GM18526 (cell line): ENCODE measurements around the gene ARHGAP31.

ENCODE experiments used
- POLR2A ChIP-seq: IDR thresholded peaks from 3 replicates; pipeline ENCODE4 v1.6.1; 2011; ENCODE audit not compliant: insufficient read length; ENCODE audit errors: extremely low read depth

ARHGAP31 gene

DNA sequence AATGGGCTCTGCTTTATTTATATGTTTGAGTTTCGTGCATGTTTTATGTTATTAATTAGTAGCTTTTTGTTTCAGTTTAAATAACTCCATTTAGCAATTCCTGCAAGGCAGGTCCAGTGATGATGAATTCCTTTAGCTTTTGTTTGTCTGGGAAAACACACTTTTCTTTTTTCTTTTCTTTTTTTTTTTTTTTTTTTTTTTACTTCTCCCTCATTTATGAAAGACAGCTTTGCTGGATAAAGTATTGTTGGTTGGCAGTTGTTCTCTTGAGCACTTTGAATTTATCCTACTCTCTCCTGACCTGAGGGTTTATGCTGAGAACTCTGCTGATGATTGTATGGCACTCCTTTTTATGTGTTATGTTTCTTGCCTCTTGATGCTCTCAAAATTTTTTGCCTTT is 133.5 kb downstream of the ARHGAP31 start:
- no peak for TF ChIP-seq POLR2A

DNA sequence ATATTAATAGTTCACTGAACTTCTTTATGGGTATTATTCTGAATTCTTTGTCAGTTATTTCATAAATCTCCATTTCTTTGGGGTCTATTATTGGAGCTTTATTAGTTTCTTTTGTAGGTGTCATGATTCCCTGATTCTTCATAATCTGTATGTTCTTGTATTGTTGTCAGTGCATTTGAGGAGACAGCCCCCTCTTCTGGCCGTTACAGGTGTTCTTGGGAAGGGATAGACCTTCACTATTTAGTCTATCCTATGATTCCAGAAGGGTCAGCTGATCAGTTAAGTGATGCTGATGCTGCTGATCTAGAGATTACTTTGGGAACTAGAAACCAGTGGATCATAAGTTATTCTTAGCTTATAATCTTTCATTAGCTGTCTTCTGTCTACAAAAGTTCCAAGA is 134.4 kb downstream of the ARHGAP31 start:
- no peak for TF ChIP-seq POLR2A

DNA sequence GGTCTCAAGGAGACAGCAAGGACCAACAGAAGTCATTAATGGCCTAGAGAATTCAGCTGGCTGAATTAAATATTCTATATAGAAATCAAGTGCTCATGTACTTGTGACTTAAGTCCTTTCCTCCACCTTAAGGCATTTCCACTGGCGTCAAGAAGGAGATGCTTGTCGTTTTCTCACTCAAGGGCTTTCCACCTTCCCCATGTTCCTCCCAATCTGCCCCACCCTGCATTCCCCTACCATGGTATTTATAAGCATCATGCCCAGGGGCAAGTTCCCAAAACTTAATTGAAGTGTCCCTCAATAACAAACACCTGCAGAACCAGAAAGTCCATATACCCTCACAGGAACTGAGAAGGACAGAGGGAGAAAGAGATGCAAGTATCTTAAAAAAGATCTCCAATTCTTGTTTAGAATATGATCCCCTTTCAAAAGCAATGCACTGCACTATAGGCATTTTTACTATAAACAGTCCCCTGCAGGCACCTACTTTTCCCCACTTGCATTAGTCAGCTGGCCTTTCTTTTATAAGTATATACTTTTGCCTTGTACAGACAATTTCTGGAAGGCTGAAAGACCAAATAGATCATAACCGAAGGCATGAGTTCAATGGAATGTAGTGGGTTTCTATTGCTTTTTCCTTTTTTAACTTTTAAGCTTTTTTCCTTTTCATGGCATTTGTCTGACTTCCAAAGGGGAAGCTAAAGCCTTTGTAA is 139.6 kb downstream of the ARHGAP31 start:
- TF ChIP-seq POLR2A, result no peak

DNA sequence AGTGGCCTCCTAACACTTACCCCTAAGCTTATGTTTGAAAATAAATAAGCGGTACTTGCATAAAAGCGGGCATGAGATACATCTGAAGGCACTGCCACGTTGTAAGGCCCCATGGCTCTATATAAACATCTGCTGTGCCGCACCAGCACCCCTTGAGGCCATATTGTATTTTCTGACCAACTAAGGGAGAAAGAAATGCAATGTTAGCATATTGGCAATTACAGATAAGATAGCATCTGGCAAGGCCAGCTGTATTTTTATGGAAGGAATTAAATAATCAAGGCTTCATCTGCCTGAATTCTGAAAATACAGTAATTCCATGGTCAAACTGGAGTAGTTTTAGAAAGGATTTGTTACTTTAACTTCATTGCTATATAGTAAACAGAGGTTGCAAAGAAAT is 140.5 kb downstream of the ARHGAP31 start:
- TF ChIP-seq POLR2A, result no peak

DNA sequence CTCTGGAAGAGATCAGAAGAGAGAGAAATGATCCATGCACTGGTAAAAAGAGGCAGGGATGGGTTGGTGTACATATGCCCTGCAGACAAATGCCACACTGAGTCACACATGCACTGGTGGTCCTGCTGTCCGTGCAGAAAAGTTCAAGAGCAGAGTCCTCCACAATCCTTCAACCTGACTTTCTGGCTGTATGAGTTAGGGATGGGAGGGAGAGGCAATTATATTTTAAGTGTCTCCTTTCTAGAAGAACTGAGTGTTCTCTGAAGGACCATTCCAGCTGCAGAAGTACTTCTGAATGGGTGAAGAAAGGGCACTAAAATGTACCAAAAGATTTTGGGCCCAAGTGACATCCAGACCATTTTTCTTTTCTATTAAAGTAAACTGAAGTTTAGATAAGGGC is 142.8 kb downstream of the ARHGAP31 start:
- TF ChIP-seq POLR2A, result no peak

DNA sequence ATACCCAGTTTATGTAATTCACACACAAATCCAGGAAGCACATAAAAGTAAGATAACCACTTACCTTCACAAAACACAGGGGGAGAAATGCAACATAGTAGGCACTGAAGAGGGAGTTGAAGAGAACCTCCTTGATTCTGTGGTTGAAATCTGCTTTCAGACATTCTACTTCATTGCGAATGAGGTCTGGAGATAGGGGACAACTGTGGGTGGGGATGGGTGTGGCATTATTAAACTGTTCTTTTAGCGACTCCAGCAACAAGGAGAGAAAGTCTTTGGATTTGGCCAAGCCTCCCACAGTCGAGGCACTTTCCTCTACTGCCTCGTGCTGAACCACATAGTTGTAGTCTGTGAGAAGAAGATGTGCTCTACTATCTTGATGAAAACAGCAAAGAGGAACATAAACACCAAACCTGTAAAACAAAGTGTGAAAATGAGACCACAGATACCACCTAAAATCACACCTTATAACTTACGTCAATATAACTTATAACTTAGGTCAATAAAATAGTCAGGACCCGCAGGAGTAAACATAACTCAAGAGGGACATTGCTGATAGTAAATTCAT is 143.6 kb downstream of the ARHGAP31 start:
- no peak for TF ChIP-seq POLR2A

DNA sequence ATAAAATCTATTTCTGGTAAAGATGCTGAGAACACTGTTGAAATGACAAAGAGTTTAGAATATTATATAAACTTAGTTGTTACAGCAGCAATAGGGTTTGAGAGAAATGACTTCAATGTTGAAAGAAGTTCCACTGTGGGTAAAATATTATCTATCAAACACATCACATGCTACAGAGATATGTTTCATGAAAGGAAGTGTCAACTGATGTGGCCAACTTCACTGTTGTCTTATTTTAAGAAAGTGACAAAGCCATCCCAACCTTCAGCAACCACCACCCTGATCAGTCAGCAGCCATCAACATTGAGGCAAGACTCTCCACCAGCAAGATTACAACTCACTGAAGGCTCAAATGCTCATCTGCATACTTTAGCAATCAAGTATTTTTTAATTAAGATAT is 149.0 kb downstream of the ARHGAP31 start:
- TF ChIP-seq POLR2A, result no peak

DNA sequence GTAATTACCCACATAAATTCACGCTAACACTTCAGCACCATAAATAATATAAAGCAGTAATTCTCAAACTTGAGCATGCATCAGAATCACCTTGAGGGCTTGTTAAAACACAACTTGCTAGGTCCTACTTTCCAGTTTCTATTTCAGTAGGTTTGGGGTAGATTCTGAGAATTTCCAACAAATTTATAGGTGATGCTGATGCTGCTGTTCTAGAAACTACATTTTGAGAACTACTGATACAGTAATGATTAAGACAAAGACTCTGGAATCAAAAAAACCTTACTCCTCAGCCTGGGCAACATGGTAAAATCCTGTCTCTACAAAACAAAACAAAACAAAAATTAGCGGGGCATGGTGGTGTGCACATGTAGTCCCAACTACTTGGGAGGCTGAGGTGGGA is 150.4 kb downstream of the ARHGAP31 start:
- TF ChIP-seq POLR2A, result no peak

DNA sequence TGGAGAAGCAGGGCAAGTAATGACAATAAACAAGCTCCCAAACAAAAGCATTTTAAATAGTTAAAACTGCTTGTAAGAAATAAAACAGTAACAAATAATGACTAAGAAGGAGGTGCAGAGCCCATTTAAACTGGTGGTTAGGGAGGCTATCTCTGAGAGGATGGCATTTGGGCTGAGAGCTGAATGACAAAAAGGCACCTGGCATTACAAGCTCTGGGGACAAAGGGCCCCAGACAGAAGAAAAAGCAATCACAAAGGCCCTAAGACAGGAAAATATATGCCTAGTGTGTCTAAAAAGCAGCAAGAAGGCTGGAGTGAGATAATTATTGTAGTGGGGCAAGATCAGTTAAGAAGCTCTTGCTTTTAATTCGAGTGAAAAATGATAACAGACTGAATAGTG is 159.6 kb downstream of the ARHGAP31 start:
- TF ChIP-seq POLR2A, result no peak

DNA sequence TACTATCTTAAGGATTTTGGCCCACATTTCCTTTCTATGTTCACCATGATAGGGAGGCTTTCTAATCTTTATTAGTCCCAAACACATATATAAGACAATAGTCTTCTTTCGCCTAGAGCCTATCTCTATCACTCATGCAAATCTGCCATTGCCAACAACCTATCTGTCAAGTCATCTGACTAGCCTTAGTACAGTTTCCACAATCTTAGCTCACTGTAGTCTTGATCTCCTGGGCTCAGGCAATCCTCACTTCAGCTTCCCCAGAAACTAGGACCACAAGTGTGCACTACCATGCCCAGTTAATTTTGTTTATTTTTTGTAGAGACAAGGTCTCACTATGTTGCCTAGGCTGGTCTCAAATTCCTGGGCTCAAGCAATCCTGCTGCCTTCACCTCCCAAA is 162.3 kb downstream of the ARHGAP31 start:
- TF ChIP-seq POLR2A, result no peak

DNA sequence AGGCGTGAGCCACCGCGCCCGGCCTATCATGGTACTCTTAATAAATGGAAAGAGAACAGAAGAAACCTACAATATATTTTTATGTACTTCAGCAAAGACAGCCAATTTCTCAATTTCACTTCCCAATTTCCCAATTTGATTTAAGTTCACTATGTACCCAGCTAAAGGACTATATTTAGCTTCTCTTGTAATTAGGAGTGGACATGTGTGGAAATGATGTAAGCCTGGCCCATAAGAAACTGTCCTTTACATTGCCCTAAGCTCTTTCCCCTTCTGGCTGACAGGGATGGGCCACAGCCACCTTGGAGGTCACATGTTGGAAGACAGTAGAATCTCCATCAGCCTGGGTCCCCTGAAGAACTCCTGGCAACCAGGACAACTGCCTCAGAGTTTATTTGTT is 163.1 kb downstream of the ARHGAP31 start:
- no peak for TF ChIP-seq POLR2A

DNA sequence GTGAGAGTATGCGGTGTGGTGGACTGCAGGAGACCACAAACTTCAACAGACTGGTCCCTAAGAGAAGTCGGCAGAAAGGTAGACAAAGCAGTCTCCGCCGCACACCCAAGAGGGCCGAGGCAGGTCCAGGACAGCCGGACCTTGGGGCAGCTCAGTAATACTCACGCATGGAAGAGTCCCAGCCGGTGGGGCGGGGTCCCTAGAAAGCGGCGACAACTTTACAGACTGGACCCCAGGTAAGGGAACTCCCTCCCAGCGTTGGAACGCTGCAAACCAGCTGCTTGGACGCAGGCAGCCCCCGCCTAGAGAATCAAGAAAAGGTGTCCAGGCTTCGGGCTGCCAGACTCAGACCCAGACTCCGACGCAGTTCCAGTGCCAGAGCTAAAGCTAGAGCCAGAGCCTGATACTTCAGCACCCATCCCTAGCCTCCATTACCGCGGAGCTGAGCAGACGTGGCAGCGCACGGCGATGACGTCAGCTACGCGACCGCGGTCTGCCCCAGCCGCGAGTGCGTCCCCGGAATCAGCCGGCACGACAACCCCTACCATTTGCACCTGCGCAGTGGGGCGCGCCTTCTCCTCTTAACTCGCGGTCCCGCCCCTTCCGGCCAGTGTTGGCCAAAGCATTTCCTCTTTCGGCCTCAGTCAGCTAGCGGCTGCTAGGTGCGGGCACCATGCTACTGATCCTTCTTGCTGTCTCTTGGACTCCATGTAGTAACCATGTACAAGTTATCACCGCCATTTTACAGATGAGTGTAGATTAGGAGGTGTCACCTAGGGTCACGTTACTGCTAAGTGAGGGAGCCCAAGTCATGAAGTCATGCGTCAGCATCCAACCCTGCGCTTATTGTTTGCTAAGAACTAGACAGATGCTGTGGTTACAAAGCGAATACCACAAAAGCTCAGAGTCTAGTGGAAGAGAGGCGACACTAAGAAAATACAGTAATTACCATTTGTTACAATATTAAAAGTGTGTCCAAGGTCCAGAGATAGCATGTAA is 169.3 kb downstream of the ARHGAP31 start, which contains the start of gene TMEM39A:
Gene TMEM39A, minus strand, starts transcription at position 445 of the 999 bp plus-strand sequence. CDS start 1,541 bp downstream, outside the sequence.
- TF ChIP-seq POLR2A, result peak; percentile 96

DNA sequence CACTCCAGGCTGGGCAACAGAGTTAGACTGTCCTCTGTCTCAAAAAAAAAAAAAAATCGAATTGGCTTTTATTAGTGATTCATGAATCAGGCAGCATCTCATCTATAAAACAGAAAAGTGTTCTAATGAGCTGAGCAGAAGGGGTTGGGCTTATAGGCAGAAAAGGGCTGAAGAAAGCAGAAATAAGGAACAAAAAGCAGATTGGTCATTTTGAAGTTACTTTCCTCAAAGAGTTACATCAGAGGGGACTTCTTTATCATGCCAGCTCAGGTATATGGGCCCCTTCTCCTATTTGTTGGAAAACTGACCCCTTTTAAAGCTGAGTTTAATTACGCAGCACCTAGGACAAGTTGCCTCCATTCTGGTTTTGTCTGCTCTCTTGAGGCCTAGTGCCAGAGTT is 173.9 kb downstream of the ARHGAP31 start:
- no peak for TF ChIP-seq POLR2A

DNA sequence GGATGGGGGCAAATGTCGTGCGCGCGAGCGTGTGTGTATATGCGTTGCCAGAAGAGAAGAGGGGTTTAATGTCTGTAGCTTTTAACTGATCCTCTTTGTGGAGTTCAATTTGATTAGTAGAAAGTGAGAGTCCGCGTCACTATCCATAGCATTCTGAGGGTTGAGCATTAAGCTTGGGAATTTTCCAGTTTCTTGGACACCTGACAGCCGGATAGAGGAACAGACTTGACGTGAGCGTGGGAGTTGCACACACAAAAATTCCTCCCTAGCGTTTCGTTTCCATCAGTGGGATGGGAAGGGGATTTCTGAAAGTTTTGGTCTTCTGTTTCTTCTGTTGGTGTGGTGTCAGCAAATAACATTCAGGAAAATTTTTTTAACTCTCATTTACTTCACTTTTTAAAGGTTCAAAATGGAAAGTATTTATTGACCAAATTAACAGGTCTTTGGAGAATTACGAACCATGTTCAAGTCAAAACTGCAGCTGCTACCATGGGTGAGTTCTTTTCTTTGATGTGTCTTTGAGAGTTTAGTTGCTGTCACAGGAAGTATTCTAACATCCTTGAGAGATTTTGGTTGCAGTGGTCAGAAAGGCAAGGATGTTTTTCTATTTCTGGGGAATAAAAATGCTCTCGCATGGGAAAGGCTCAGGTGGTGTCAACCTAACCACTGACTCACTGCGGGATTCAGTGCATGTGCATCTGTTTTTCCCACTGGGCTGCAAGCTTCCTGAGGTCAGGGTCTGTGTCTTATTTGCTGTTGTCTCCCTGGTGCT is 175.4 kb downstream of the ARHGAP31 start:
- TF ChIP-seq POLR2A, result no peak
